Fibroblast of pulmonary artery (primary cell): Measurements from ENCODE around the gene GSTM2.
A peak's percentile ranks its signal among the peaks of the same experiment; 100 is the strongest.

Source experiments
- DNase-seq: peaks from one replicate; pipeline ENCODE4 v3.0.0-alpha.2; 2010; ENCODE audit warnings: low read depth
- H3K4me3 ChIP-seq: replicated peaks from 2 replicates; pipeline ENCODE4 v1.5.1; 2011; ENCODE audit warnings: low read depth, mild to moderate bottlenecking, control low read depth, low read length, moderate library complexity
- CTCF ChIP-seq: IDR thresholded peaks from 2 replicates; pipeline ENCODE4 v1.5.1; 2011; ENCODE audit warnings: mild to moderate bottlenecking, control low read depth, low read length, inconsistent platforms; ENCODE audit errors: missing control alignments

The GSTM2 gene

GRCh38 chr1:109722908-109723691, 55.2 kb downstream of the GSTM2 start:
- no peak overlapping the region for H3K4me3 ChIP-seq
- peak; percentile 11 for DNase-seq
- no peak for TF ChIP-seq CTCF
